Tibial nerve (tissue), 4 donors: ENCODE results near the gene ARHGEF19. TPM values are rescaled to one million over a fixed set of nuclear protein-coding genes. Genes with fewer than 3 reads are reported as not detected.

Experiments used
- DNase-seq, 2 donors: peaks; one replicate each; pipeline ENCODE4 v3.0.0-alpha.2; 2019; ENCODE audit warnings: low spot score in 2 of 2
- H3K27ac ChIP-seq, 4 donors: fragments of 200-600 bp; sonication (generic) in 3 of 4; one replicate each; pipeline ENCODE4 v1.5.1; 2017 to 2019; ENCODE audit warnings: mild to moderate bottlenecking in 1 of 4
- H3K27me3 ChIP-seq, 2 donors: fragments of 200-600 bp; sonication (generic) in 1 of 2; one replicate each; pipeline versions ENCODE4 v1.5.1 to v1.6.0; 2017 to 2019
- H3K36me3 ChIP-seq, 3 donors: fragments of 200-600 bp; sonication (generic); one replicate each; pipeline ENCODE4 v1.5.1; 2018 to 2019
- H3K4me1 ChIP-seq, 4 donors: fragments of 200-600 bp; sonication (generic) in 3 of 4; one replicate each; pipeline ENCODE4 v1.5.1; 2017 to 2019
- H3K4me3 ChIP-seq, 4 donors: fragments of 200-600 bp; sonication (generic) in 3 of 4; one replicate each; pipeline ENCODE4 v1.5.1; 2017 to 2019; ENCODE audit warnings: mild to moderate bottlenecking in 1 of 4, moderate library complexity in 1 of 4
- H3K9me3 ChIP-seq, 4 donors: fragments of 200-600 bp; sonication (generic) in 3 of 4; one replicate each; pipeline ENCODE4 v1.5.1; 2017 to 2019
- CTCF ChIP-seq, 5 experiments: fragments of 200-600 bp in 3 of 5; fragments of 450-650 bp in 2 of 5; sonication (generic) in 3 of 5; IDR thresholded peaks; one replicate each; pipeline ENCODE4 v1.5.1; 2016 to 2019; ENCODE audit warnings: antibody characterized with exemption in 5 of 5, mild to moderate bottlenecking in 3 of 5, moderate library complexity in 2 of 5
- EP300 ChIP-seq, 2 donors: sonication (generic); formaldehyde crosslinking; IDR thresholded peaks; one replicate each; pipeline ENCODE4 v1.6.1; 2017; ENCODE audit warnings: antibody characterized with exemption in 2 of 2, mild to moderate bottlenecking in 1 of 2
- POLR2A ChIP-seq, 2 donors: fragments of 450-650 bp; IDR thresholded peaks; one replicate each; pipeline ENCODE4 v1.6.1; 2017; ENCODE audit warnings: antibody characterized with exemption in 2 of 2, mild to moderate bottlenecking in 2 of 2, moderate library complexity in 2 of 2
- WGBS, 2 donors: methylation state at CpG; one replicate each; pipeline ENCODE4 v1.1.5; 2018; 5-methylcytosine and 5-hydroxymethylcytosine counted together
- total RNA-seq, 4 donors: library from RNA; depleted of rRNA; stranded (reverse); fragments of >200 nt; gene quantifications; one replicate each; pipeline ENCODE4 v1.1.0, GENCODE V29; 2016

ARHGEF19 gene
- total RNA-seq, 4 donors from 2014 or later: 7.8 to 19.3 (median 11.1) TPM

- Histone ChIP-seq H3K27me3 (no peaks in the 10 kb centered on the region), H3K9me3 (no peaks in the 10 kb centered on the region), H3K4me1 (peaks cover 0 to 21% (median 11%) of the 10 kb centered on the region in 4 donors), H3K27ac (no peak overlapping the region), H3K4me3 (no peak overlapping the region), H3K36me3 (no peaks in the 10 kb centered on the region)
- no peak for DNase-seq
- TF ChIP-seq CTCF (IDR thresholded peaks at IDR 0.05) (no peak), POLR2A (IDR thresholded peaks at IDR 0.05) (no peak)
- 79 to 82% methylated on average over 16 of the region's 16 CpGs for WGBS, 2 donors
Measured at GRCh38 chr1:16158993-16159831, 53.2 kb downstream of the ARHGEF19 start.

- Histone ChIP-seq H3K9me3 (no peaks in the 10 kb centered on the region), H3K36me3 (no peaks in the 10 kb centered on the region), H3K27ac (peak overlapping the region in 1 of 4 donors; percentile 95), H3K4me1 (peaks cover 0 to 30% (median 23%) of the 10 kb centered on the region in 4 donors), H3K4me3 (no peak overlapping the region), H3K27me3 (no peaks in the 10 kb centered on the region)
- no peak for DNase-seq
- TF ChIP-seq POLR2A (IDR thresholded peaks at IDR 0.05): no peak
- TF ChIP-seq EP300 (IDR thresholded peaks at IDR 0.05): no peak
- TF ChIP-seq CTCF (IDR thresholded peaks at IDR 0.05): no peak
- WGBS, 2 donors: 64 to 79% methylated on average over 5 of the region's 5 CpGs
Measured at GRCh38 chr1:16158025-16158424, 54.4 kb downstream of the ARHGEF19 start.

GRCh38 chr1:16156848-16157495 is 55.5 kb downstream of the ARHGEF19 start:
- 53 to 61% methylated on average over 13 of the region's 13 CpGs for WGBS, 2 donors
- Histone ChIP-seq H3K36me3 (no peaks in the 10 kb centered on the region), H3K27ac (peak overlapping the region; percentile 93 to 95 (median 94)), H3K9me3 (no peaks in the 10 kb centered on the region), H3K4me3 (no peak overlapping the region), H3K4me1 (peaks cover 0 to 41% (median 34%) of the 10 kb centered on the region in 4 donors), H3K27me3 (no peaks in the 10 kb centered on the region)
- no peak for TF ChIP-seq POLR2A (IDR thresholded peaks at IDR 0.05)
- TF ChIP-seq EP300 (IDR thresholded peaks at IDR 0.05): peak in 1 of 2 donors; percentile 64
- TF ChIP-seq CTCF (IDR thresholded peaks at IDR 0.05): no peak
- no peak for DNase-seq

DNA sequence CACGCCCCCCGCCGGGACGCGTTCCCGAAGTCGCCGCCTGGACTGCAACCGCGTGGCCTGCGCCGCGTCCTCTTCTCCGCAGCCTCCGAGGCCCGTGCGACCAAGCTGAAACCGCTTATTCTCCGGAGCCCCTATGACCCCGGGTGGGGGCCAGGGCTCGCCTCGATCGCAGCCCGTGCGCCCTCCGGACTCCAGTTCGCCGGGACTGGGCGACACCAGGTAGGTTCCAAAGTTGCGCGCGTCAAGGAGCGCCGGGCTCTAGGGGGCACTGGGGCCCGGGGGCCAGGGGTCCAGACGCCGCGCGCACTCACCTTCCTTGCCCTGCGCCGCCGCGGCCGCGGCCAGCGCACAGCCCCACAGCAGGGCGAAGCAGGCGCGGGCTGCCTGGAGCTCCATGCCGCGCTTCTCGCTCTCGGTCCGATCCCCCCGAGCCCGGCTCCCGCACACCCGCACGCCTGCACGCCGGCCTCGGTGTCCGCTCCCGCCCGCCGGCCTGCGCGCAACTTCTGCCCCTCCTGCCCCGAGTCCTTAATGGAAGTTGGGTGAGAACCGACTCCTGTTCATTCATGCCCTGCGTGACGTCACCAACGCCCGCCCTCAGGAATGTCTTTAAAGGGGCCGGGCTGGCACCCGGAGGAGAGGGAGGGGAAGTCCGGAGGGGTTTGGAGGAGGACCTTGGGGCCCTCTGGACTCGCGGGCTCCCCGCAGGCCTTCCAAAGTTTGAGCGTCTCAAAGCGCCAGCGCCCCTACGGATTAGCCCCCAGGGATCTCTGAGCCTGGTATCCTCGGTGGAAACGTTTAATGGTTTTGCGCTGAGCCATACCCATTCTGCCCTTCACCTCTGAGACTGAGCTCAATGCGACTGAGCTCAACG is 56.7 kb downstream of the ARHGEF19 start, which contains the start of gene EPHA2:
Gene EPHA2 (minus strand): TSS at position 533 of the 874 bp plus-strand sequence. CDS start 137 bp downstream, at position 396.
- 1 to 7% methylated on average over 40 to 52 of the region's 89 CpGs for WGBS, 2 donors
- peak within 1 kb of the TSS; percentile 65 to 89 (median 82) for H3K4me3 ChIP-seq
- H3K36me3 ChIP-seq: no peaks in the 10 kb centered on the region
- DNase-seq: peak; percentile 89 to 90
- no peaks in the 10 kb centered on the region for H3K9me3 ChIP-seq
- peak within 1 kb of the TSS; percentile 93 to 95 (median 94) for H3K27ac ChIP-seq
- no peaks in the 10 kb centered on the region for H3K27me3 ChIP-seq
- TF ChIP-seq EP300 (IDR thresholded peaks at IDR 0.05) (peak; percentile 64 to 97), CTCF (IDR thresholded peaks at IDR 0.05) (no peak), POLR2A (IDR thresholded peaks at IDR 0.05) (peak; percentile 83 to 96)
- peaks cover 0 to 53% (median 45%) of the 10 kb centered on the region in 4 donors for H3K4me1 ChIP-seq
